Measurements from ENCODE around the gene SETD3. TPM values are rescaled to one million over a fixed set of nuclear protein-coding genes. Genes with fewer than 3 reads are reported as not detected.

Gene SETD3
- total RNA-seq (2021; fragmentation: NEBNext Ultra II Directional; extraction: Animal tissue kit (Norgen Biotek cat#: 25700)) (60.1 and 64.0 TPM in 2 replicates), polyA plus RNA-seq (2011; rRNA removed) (16.0 and 24.0 TPM in 2 replicates), polyA minus RNA-seq (2011; rRNA and poly(A)+ RNA removed) (44.8 and 60.0 TPM in 2 replicates)
- 25.0 TPM for polyA plus RNA-seq (2011; cell fraction: cytosol; rRNA removed)
- 18.3 TPM for polyA plus RNA-seq (2011; cell fraction: nucleus; rRNA removed)
- 33.2 to 61.8 TPM (median 36.0 TPM) in 4 replicates for polyA plus RNA-seq (2012, experiment 1 of 2)
- polyA plus RNA-seq (2012, experiment 2 of 2) = 7.7 TPM
- 42.9 TPM for polyA plus RNA-seq (2013, experiment 1 of 2)
- 46.9 TPM for polyA plus RNA-seq (2013, experiment 2 of 2)
- 33.7 TPM for polyA minus RNA-seq (2011; cell fraction: cytosol; rRNA and poly(A)+ RNA removed)
- 68.5 TPM for polyA minus RNA-seq (2011; cell fraction: nucleus; rRNA and poly(A)+ RNA removed)
- long read RNA-seq, experiment 1, transcript SETD3-202 (13 exons, 2,878 nt) = major isoform, 6 of 44 reads
- long read RNA-seq, experiment 1, partial matches to known transcripts = 6 of 44 reads
- long read RNA-seq, experiment 1, other reads (novel, unspliced or antisense) = 29 of 44 reads
- long read RNA-seq, experiment 2, transcript SETD3-202 (13 exons, 2,878 nt) = major isoform, 6 of 90 reads
- long read RNA-seq, experiment 2, partial matches to known transcripts = 78 of 90 reads
- long read RNA-seq, experiment 2, other reads (novel, unspliced or antisense) = 6 of 90 reads

GRCh38 chr14:99479906-99480869 lies at the start of gene SETD3:
Gene SETD3, minus strand, starts transcription at chr14:99480859. Its CDS starts 15,054 bp downstream, at chr14:99465805.
- no peak within 1 kb of the TSS for H2BK120ac ChIP-seq (replicated peaks; ENCODE audit: low read depth, low read length)
- no peak within 1 kb of the TSS for H2AFZ ChIP-seq (ENCODE audit: low read length)
- H3K4me3 ChIP-seq (ENCODE audit: extremely low read depth in 1 of 4, insufficient read depth in 2 of 4, low read depth in 3 of 4, low read length in 4 of 4) = peak within 1 kb of the TSS; percentile 83 to 95 (median 92)
- FAIRE-seq (no peak), DNase-seq (ENCODE audit: low read depth in 1 of 2, low spot score in 2 of 2) (no peak)
- peak within 1 kb of the TSS; percentile 87 to 92 (median 90) for H3K9ac ChIP-seq (replicated peaks in 1 of 4; ENCODE audit: extremely low read depth in 1 of 4, low read depth in 3 of 4, low read length in 3 of 4)
- H3K4me2 ChIP-seq (ENCODE audit: insufficient read depth in 1 of 2, low read depth in 2 of 2, low read length in 2 of 2) = peak within 1 kb of the TSS; percentile 79 to 85
- ChIA-PET POLR2A (ENCODE audit: partially characterized antibody) (interaction anchor here (0.6 to 1.5 kb wide), 14 partner anchors 10 to 122 kb away, joined by 3 to 7 read pairs (median 3); no protein-coding TSS in a partner anchor), CTCF (ENCODE audit: partially characterized antibody) (interaction anchor here (0.6 to 0.9 kb wide), 5 partner anchors 16 to 419 kb away, joined by 3 to 4 read pairs (median 3); no protein-coding TSS in a partner anchor)
- H2BK15ac ChIP-seq (ENCODE audit: low read length) = no peak within 1 kb of the TSS
- peak within 1 kb of the TSS; percentile 63 for H4K5ac ChIP-seq (ENCODE audit: insufficient read length, low read depth, low read length)
- H2BK5ac ChIP-seq (ENCODE audit: low read depth, low read length) = peak within 1 kb of the TSS; percentile 85
- H3K79me1 ChIP-seq (ENCODE audit: low read depth, low read length) = peaks cover 2% of the 10 kb centered on the region; the same call in 1 of the 2 replicates
- no peak within 1 kb of the TSS for H4K91ac ChIP-seq (replicated peaks; ENCODE audit: insufficient read length, low read length)
- no peak within 1 kb of the TSS for H2BK20ac ChIP-seq (ENCODE audit: low read length)
- H3K36me3 ChIP-seq (ENCODE audit: control insufficient read depth in 2 of 4, insufficient read depth in 4 of 4, low read length in 3 of 4) = no peaks in the 10 kb centered on the region
- H3K9me3 ChIP-seq (ENCODE audit: insufficient read depth in 2 of 2, low read depth in 1 of 2, low read length in 1 of 2) = no peaks in the 10 kb centered on the region
- H3K14ac ChIP-seq (ENCODE audit: insufficient read length) = no peak within 1 kb of the TSS
- H3K79me2 ChIP-seq (ENCODE audit: control insufficient read depth in 1 of 2, insufficient read depth in 2 of 2, low read length in 2 of 2) = peaks cover 24 to 83% of the 10 kb centered on the region in 2 experiments
- H3K4ac ChIP-seq (replicated peaks; ENCODE audit: insufficient read length, low read depth, low read length) = no peak within 1 kb of the TSS
- peak within 1 kb of the TSS; percentile 62 for H3K56ac ChIP-seq (replicated peaks; ENCODE audit: insufficient read length, low read depth, low read length)
- H3K23me2 ChIP-seq (ENCODE audit: low read depth, low read length) = peaks cover 4% of the 10 kb centered on the region
- H2AK5ac ChIP-seq (ENCODE audit: low read depth, low read length) = no peak within 1 kb of the TSS
- 1% methylated on average over 53 of the region's 122 CpGs; no CpG with 5 or more reads in 1 of the 2 experiments for WGBS, 2 experiments (ENCODE audit: extremely low coverage in 1 of 2, insufficient coverage in 1 of 2, insufficient read length in 1 of 2, insufficient replicate concordance in 2 of 2, low coverage in 1 of 2, low lambda C conversion rate in 2 of 2, missing lambda C conversion rate in 1 of 2)
- no peaks in the 10 kb centered on the region for H3K27me3 ChIP-seq (replicated peaks in 1 of 4; ENCODE audit: control insufficient read depth in 3 of 4, extremely low read depth in 1 of 4, insufficient read depth in 3 of 4, low read length in 3 of 4)
- H3K27ac ChIP-seq (ENCODE audit: low read depth, low read length) = peak within 1 kb of the TSS; percentile 91; the same call in 1 of the 2 replicates
- H3K18ac ChIP-seq (ENCODE audit: extremely low read depth, low read length) = peak within 1 kb of the TSS; percentile 84; the same call in 1 of the 2 replicates
- H3K4me1 ChIP-seq (replicated peaks in 1 of 4; ENCODE audit: control insufficient read depth in 3 of 4, insufficient read depth in 4 of 4, low read length in 3 of 4) = peaks cover 0 to 8% (median 4%) of the 10 kb centered on the region in 4 experiments; a peak in 5 of 7 replicates
- H4K8ac ChIP-seq (ENCODE audit: extremely low read depth, insufficient read depth, low read length) = peak within 1 kb of the TSS; percentile 98
- H3K23ac ChIP-seq (ENCODE audit: insufficient read length) = no peak within 1 kb of the TSS
- no peak within 1 kb of the TSS for H2BK12ac ChIP-seq (ENCODE audit: low read depth, low read length)
- H4K20me1 ChIP-seq (replicated peaks in 1 of 2; ENCODE audit: control insufficient read depth in 1 of 2, insufficient read depth in 2 of 2, low read length in 2 of 2) = peaks cover 2 to 17% of the 10 kb centered on the region in 2 experiments
- no peak for TF ChIP-seq RFX5 (IDR thresholded peaks at IDR 0.05; ENCODE audit: borderline replicate concordance, low read depth, low read length)
- TF ChIP-seq RBBP5 (IDR thresholded peaks at IDR 0.05; ENCODE audit: borderline replicate concordance, low read depth, low read length) = peak; percentile 75; the same call in 1 of the 2 replicates
- TF ChIP-seq E2F6 (IDR thresholded peaks at IDR 0.05) = peak; percentile 66
- peak; percentile 66; the same call in 1 of the 2 replicates for TF ChIP-seq BACH1 (IDR thresholded peaks at IDR 0.05; ENCODE audit: low read length)
- TF ChIP-seq PHF8 (conservative IDR thresholded peaks at IDR 0.05; ENCODE audit: low read depth, low read length) = peak; percentile 59; the same call in 1 of the 2 replicates
- no peak for TF ChIP-seq TEAD4 (IDR thresholded peaks at IDR 0.05; ENCODE audit: low read depth, low read length)

Data from H1 (cell line).